Measurements from ENCODE around the gene TMEM100.
"Not testable (repeated sequence)": the region's sequence is repeated elsewhere in the genome, so short reads cannot be mapped to it uniquely, and the experiment has no call there.

TMEM100 gene

DNA sequence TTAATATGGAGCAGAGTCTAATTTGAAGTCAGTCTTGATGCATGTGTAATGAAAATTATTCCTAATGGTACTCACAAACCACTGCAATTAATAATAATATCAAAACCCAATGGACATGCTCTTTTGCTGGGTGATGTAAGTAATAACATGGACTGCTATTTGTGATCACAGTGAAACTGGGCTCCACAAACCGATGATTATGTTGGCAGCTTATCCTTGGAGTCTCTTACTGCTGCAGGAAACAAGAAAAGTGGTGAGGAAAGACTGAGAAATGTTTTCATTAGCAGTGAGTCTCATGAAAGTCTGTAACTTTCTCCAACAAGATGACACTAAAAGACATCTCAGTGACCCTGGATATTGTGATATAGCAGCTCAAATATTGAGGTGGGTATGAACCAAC lies 45.2 kb downstream of the TMEM100 start:
- TF ChIP-seq, protein P1, sequence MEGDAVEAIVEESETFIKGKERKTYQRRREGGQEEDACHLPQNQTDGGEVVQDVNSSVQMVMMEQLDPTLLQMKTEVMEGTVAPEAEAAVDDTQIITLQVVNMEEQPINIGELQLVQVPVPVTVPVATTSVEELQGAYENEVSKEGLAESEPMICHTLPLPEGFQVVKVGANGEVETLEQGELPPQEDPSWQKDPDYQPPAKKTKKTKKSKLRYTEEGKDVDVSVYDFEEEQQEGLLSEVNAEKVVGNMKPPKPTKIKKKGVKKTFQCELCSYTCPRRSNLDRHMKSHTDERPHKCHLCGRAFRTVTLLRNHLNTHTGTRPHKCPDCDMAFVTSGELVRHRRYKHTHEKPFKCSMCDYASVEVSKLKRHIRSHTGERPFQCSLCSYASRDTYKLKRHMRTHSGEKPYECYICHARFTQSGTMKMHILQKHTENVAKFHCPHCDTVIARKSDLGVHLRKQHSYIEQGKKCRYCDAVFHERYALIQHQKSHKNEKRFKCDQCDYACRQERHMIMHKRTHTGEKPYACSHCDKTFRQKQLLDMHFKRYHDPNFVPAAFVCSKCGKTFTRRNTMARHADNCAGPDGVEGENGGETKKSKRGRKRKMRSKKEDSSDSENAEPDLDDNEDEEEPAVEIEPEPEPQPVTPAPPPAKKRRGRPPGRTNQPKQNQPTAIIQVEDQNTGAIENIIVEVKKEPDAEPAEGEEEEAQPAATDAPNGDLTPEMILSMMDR (IDR thresholded peaks at IDR 0.05) = no peak
- DNase-seq (ENCODE audit: low spot score) = no peak
- no peak overlapping the region for H3K4me3 ChIP-seq
- H3K27ac ChIP-seq = no peak overlapping the region

DNA sequence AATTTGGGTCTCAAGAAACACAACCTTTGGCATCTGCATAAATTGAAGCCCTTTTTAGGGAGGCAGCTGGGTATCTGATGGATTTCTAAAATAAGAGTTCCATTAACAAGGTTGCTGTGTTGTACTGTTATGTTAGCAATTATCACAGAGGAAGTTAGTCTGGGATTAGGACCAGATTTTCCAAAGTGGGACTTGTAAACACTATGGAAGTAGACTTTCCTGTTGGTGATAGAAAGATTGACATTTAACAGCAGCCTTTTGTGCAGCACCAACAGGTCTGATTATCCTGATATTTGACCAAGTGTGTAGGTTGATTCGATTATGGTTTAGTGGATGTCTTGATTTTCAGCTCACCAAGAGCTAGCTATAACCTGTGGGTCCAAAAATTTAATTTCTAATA lies 46.4 kb downstream of the TMEM100 start:
- TF ChIP-seq, protein P1 (IDR thresholded peaks at IDR 0.05) = no peak
- H3K4me3 ChIP-seq = no peak overlapping the region
- DNase-seq (ENCODE audit: low spot score) = no peak
- no peak overlapping the region for H3K27ac ChIP-seq

- Histone ChIP-seq H3K4me3 (no peak overlapping the region), H3K27ac (no peak overlapping the region)
- TF ChIP-seq, protein P1 (IDR thresholded peaks at IDR 0.05) = no peak
- DNase-seq (ENCODE audit: low spot score) = no peak
Observed at GRCh38 chr17:55673743-55674506, 48.7 kb downstream of the TMEM100 start.

DNA sequence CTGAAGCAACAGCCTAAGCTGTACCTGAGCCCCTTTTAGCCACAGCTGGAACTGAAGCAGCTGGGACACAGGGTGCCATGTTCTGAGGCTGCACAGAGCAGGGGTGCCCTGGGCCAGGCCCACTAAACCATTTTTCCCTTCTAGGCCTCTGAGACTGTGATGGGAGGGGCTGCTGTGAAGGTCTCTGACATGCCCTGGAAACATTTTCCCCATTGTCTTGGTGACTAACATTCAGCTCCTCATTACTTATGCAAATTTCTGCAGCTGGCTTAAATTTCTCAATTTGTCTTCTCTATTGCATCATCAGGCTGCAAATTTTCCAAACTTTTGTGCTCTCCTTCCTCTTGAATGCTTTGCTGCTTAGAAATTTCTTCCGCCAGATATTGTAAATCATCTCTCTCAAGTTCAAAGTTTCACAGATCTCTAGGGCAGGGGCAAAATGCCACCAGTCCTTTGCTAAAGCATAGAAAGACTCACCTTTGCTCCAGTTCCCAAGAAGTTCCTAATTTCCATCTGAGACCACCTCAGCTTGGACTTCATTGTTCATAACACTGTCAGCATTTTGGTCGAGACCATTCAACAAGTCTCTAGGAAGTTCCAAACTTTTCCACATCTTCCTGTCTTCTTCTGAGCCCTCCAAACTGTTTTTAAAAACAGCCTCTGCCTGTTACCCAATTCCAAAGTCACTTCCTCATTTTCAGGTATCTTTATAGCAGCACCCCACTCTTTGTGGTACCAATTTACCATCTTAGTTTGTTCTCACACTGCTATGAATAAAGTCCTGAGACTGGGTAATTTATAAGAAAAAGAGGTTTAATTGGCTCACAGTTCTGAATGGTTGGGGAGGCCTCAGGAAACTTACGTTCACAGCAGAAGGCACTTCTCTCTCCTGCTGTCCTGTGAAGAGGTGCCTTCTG lies 49.8 kb downstream of the TMEM100 start:
- Histone ChIP-seq H3K27ac (no peak overlapping the region), H3K4me3 (no peak overlapping the region)
- DNase-seq (ENCODE audit: low spot score) = no peak
- TF ChIP-seq, protein P1 (IDR thresholded peaks at IDR 0.05) = no peak

GRCh38 chr17:55672010-55672409 lies 50.7 kb downstream of the TMEM100 start:
- not testable (repeated sequence) for DNase-seq (ENCODE audit: low spot score); H3K4me3 ChIP-seq; H3K27ac ChIP-seq

Data from coronary artery (tissue), 2 donors.